Measurements from ENCODE around the gene ARHGEF28.

ARHGEF28 gene

GRCh38 chr5:73856997-73857396 lies 231.0 kb downstream of the ARHGEF28 start:
- DNase-seq (ENCODE audit: low read depth): peak; percentile 14

DNA sequence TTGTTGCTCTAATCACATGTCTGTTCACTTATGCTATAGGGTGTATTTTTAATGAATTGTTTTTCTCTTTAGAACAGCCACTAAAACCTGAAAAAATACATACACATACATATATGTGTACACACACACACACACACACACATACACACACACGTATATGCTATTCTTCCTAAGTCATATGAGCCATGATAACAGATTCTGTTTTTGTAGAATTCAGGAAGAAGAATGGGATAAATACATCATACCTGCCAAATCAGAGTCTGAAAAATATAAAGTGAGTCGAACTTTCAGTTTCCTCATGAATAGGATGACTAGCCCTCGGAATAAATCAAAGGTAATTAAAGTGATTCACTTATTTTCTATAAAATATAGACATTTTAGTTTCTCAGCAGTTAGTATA lies 231.4 kb downstream of the ARHGEF28 start:
- DNase-seq (ENCODE audit: low read depth): no peak

- DNase-seq (ENCODE audit: low read depth): no peak
Observed at GRCh38 chr5:73858054-73858453, 232.1 kb downstream of the ARHGEF28 start.

GRCh38 chr5:73858776-73859175 lies 232.8 kb downstream of the ARHGEF28 start:
- DNase-seq (ENCODE audit: low read depth): peak; percentile 39

DNA sequence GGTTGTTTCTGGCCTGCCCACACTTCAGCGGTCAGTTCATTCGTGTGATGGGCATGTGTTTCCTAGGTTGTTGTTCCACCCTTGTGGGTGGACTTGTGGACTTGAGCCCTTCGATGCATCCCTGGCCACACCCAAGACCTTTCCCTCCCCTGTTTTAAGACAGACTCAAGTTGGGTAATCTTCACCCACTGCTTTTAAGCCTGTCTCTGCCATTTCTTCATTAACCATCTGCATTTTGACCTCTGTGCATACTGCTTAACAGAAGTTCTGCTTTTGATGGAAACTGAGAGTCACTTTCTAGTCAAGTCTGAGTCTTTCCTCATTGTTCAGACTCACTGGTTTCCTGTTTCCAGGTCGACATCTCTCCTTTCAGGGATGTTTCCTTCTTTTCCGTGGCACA lies 233.7 kb downstream of the ARHGEF28 start:
- no peak for DNase-seq (ENCODE audit: low read depth)

DNA sequence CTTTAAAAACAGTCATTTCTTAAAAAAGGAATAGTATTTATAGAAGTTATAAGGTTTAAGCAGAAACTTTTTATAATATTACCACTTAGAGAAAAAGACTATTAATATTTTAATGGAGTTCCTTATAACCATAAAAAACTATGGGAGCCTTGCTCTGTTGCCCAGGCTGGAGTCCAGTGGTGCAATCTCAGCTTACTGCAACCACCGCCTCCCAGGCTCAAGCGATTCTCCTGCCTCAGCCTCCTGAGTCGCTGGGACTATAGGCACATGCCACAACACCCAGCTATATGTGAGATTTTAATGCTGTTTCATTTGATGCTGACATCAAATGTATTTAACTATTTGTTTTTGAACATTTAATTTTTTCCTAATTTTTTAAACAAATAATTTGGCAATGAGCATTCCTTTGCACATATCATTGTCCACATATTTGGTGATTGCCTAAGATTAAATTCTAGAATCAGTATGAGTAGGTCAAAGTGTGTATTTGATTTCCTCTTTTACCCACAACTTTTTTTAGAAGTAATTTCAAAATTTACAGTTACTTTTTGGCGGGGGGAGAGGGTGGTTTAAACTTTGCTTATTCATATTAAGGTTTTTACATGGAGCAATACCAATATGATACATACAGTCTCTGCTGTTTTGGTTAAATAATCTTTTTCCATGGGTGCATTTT lies 235.5 kb downstream of the ARHGEF28 start:
- DNase-seq (ENCODE audit: low read depth): peak; percentile 46

DNA sequence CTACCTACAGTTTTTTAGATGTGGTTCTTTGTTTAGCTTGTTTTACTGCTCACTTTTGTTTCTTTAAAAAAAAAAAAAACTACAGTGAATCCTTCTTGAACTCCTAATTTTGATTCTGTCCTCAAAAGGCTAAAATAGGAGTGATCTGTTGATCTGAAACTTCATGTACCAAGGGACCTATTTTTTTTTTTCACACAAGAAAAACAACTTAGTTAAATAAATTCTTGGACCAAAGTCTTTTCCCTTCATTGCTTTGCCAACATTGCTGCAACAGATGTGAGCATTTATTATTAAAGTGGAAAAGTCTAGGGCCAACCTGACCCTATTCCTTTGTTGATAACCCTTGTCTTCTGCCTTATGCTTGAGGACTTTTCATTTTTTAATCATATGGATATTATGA lies 236.8 kb downstream of the ARHGEF28 start:
- DNase-seq (ENCODE audit: low read depth): no peak

DNA sequence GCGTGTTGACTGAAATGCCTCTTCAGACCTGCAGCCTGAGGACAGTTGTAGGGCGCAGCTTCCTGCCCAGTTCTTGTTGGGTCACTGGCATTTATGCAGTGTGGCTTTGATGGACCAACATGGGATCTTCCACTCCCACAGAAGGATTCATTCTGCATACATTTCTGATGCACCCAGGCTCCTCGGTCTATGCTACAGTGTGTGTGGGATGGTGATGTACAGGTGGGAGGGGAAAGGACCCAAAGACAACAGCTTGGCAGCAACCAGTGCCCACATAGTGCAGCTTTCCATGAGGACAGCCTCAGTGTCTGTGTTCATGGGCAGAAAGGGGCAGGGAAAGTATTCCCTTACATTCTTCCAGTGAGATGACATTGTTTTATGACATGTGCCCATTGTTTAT lies 237.9 kb downstream of the ARHGEF28 start:
- DNase-seq (ENCODE audit: low read depth): no peak

DNA sequence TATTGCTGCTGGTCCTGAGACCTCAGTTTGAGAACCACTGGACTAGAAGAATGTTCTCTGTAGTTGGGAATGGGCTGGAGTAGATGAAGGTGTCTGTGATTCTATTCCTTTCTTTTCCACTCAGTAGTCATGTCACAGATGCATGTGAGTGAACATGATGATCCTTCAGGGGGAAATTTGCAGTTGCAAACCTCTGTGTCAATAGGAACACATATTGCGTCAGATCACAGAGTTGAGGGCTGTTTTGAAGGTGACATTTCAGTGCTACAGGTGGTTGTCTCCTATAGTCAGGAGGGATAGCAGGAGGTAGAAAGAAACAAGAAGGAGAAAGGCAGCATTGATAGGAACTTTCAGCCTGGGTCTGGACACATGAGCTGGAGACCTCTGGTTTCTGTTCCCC lies 239.3 kb downstream of the ARHGEF28 start:
- no peak for DNase-seq (ENCODE audit: low read depth)

DNA sequence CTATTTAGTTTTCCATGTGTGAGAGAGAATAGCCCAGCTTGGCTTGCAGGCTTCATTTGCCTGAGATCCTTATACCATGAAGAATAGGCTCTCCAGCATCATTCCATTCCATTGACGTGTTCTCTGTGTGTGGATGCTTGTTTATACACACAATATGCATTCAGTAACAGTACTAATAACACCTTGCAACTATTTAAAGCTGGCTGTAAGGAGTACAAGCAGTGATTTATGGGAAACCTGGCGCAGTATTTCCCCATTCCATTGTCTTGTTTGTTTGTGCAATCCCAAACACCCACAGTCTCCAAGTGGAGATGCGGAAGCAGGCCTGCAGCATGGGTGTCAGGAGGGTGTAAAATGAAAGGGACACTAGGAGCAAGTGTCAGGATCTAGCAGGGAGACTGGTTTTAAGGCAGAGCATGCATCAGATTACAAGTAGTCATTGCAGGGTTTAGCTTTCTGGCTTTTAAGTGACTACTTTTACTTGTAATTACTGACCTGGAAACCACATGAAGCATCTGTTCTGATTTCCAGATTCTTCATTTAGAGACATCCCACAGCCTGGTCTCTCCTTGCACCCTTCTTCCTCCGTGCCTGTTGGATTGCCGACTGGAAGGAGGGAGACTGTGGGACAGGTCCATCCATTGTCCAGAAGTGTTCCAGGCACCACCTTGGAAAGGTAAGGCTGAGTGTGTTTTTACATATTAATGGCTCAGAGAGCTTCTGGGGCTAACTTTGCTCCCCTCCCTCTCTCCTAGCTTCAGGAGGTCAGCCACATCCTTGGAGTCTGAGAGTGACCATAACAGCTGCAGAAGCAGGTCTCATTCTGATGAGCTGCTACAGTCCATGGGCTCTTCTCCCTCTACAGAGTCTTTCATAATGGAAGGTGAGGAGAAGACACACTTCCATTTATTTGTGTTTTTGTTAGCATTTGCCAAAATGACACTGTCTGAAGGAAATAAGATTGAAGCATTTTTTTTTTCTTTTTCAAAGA lies 241.6 kb downstream of the ARHGEF28 start:
- DNase-seq (ENCODE audit: low read depth): peak; percentile 73

DNA sequence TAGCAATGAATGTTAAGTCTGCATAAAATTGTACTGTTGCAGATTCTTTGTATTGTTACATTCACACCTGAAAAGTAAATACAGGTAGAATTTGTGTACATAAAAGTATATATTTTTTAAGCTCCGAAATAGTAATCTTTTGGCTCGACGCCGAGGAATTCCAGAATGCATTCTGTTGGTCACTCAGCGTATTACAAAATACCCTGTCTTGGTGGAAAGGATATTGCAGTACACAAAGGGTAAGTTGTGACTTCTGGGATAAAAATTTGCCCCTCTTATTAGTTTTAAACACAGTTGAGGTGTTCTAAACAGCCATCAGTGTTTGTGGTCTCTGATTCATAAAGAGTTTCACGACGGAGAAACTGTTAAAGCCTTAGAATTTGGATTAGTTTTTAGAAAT lies 257.6 kb downstream of the ARHGEF28 start:
- DNase-seq (ENCODE audit: low read depth): no peak

- DNase-seq (ENCODE audit: low read depth): no peak
Observed at GRCh38 chr5:73887688-73888087, 261.7 kb downstream of the ARHGEF28 start.

DNA sequence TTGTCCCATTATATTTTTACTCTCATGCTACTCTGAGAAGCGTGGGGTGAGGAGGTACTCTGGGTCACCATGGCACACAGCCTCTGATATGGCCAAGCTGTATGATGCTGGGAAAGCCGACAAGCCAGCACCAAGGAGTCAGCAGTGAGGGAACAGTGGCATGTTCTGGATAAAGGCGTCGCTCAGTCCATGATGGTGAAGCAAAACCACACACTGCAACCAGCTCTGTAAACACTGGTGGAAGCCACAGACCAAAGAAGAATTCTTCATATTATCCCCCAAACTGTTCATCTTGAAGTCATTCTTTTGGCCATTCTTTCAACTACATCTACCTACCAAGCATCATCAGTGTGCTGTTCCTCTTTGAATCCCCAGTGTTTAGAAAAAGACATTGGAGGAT lies 264.6 kb downstream of the ARHGEF28 start:
- DNase-seq (ENCODE audit: low read depth): no peak

DNA sequence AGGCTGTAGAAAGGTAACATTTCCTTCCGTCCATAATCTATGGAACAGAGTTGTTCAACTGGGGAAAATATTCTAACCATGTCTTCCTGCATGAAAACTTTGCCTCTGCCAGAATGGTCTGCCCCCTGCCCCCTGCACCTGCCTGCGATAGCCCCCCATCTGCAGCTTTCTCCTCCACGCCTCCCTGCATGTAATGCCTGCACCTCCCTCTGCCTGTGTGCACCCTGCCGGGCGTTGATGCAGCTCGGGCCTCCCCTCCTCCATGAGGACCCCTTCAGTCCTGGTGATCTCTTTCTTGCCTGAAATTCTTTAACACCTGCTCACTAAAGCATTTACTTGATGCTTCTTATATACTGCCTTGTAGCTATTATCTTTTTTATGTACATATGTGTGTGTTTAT lies 266.2 kb downstream of the ARHGEF28 start:
- DNase-seq (ENCODE audit: low read depth): no peak

DNA sequence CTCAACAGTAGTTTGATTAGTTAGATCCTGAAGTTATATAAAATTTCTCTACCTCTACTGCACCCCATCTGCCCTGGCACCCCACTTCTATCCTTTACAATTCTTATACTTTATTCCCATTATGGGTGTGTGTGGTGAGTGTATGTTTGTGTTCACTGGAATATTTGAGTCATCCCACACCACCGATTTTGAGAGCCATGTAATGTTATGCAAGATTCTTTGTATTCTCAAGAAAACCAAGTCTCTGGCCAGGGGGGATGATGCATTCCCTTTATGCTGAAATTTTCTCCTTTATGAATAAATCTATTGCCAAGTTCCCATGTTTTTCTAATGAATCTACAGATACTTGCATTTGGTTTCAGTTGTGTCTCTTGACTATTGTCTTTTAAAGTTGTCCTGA lies 266.8 kb downstream of the ARHGEF28 start:
- DNase-seq (ENCODE audit: low read depth): peak; percentile 93

DNA sequence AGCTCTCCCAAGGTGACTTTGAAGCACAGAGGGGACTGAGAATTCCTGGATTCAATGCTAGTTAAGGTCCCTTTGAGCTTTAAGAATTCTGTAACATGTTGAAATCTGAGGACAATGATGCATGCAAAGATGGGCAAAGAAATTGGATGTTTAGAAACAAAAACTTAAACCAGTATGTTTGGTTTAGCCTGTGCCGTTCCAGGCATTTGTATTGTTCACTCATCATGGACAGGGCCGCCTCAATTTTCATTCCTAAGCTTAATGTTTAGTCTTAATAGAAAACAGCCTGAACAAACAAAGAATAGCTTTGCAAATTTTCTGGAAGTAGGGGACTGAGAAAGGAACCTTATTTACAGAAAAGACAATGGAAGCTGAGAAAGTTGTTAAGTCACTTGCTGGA lies 267.8 kb downstream of the ARHGEF28 start:
- no peak for DNase-seq (ENCODE audit: low read depth)

DNA sequence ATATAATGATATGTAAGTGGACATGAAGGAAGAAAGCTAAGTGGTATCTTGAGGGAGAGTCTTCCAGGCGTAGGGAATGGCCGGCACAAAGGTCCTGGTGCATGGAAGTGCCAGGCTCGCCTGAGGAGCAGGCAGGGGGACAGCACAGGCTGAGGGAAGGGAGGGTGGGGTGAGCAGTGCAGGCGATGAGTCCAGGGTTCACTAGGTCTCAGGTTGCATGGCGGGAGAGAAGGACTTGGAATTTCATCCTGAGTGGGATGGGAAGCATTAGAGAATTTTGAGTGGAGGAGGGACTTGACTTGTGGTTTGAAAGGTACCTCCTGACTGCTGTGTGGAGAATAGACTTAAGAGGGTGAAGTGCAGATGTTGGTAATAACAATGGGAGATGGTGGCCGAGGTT lies 268.9 kb downstream of the ARHGEF28 start:
- DNase-seq (ENCODE audit: low read depth): no peak

GRCh38 chr5:73895471-73895870 lies 269.5 kb downstream of the ARHGEF28 start:
- peak; percentile 28 for DNase-seq (ENCODE audit: low read depth)

GRCh38 chr5:73896097-73896496 lies 270.1 kb downstream of the ARHGEF28 start:
- no peak for DNase-seq (ENCODE audit: low read depth)

DNA sequence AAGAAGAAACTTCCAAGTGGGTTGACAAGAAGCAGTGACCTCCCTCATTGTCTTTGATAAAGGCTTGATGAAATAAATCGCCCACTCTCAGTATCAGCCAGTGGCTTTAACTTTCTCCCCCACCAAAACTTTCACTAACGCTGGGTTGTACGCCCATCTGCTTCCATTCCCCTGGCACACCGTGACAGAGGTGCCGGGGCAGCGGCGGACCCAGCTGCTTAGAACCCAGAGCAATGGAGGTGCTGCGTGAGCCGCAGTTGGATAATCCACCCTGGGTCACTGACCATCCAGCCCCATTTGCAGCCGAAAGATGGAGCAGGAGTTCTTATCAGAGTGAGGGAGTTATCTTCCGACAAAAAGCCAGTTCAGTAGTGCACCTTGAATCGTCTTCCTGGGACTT lies 270.7 kb downstream of the ARHGEF28 start:
- no peak for DNase-seq (ENCODE audit: low read depth)

DNA sequence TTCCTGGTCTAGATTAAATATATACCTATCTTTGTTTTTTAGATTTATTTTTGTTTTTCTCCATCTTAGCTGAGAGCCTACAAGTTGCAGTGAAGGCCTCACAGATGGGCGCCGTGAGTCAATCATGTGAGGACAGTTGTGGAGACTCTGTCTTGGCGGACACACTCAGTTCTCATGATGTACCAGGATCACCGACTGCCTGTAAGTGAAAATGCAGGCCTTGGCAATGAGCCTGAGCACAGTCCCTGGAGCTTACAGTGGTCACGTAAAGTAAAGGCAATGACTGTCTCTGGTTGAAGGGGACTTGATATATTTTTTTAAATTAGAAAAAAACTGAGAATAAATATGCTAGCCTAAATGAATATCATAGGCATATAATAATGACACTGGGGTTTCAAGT lies 271.9 kb downstream of the ARHGEF28 start:
- no peak for DNase-seq (ENCODE audit: low read depth)

DNA sequence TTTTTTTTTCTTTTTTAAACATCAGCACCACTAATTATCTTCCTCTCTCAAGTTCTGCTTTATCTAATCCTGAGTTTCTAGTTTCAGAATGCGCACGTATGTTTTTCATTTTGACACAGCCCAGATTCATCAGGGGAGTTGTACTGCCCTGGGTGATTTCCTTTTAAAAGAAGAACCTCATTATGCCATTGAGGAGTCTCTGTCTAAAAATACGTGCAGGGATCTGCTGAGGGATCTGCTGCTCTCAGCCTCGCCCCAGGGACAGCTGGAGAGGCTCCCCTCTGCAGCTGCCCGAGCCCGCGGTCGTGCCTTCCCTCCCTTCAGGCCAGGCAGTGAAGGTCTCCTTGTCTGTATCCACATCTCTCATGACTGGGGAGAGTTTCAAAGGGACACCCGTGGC lies 273.1 kb downstream of the ARHGEF28 start:
- peak; percentile 13 for DNase-seq (ENCODE audit: low read depth)

DNA sequence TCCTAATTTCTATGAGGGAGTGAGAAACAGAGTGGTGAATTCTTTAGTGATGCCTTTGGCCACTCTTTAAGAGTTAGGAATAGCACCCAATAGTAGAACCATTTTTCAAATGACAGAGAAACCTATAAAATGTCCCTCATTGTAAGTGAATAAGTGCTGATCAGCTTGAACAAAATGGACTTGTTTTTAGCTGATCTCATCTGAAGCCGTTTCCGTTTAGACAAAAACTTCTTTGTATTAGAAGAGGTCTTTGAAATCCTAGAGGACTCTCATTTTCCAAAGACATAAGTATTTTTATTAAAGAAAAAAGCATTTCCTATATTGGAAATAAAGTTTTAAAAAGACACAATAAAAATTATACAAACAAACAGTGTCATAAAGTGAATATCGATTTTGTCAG lies 273.9 kb downstream of the ARHGEF28 start:
- no peak for DNase-seq (ENCODE audit: low read depth)
